HG02884 (cell line): ENCODE results near the gene CYFIP1.

Experiments used
- ATAC-seq: cut with Tn5 transposase; IDR thresholded peaks from one replicate; pipeline ENCODE4 v1.9.1; 2021; ENCODE audit warnings: mild to moderate bottlenecking, moderate library complexity; ENCODE audit not compliant: unreplicated experiment

The CYFIP1 gene

DNA sequence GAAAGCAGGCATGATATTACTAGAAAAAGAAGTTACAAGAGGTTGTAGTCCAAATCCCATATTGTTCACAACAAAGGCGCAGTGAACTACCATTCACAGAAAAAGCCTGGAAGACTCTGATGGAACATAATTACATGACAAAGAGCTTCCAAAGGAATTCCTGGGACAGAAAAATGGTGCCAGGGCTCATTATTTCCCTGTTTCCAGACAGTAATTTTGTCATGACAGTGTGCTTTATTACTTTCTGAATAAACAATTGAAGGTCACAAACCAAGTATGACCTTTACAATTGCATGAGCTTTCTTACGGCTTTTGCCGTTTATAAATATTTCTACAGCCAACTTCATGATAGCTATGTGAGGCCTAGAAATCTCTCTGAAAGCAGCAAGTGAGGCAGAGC lies 61.0 kb downstream of the CYFIP1 start:
- no peak for ATAC-seq

DNA sequence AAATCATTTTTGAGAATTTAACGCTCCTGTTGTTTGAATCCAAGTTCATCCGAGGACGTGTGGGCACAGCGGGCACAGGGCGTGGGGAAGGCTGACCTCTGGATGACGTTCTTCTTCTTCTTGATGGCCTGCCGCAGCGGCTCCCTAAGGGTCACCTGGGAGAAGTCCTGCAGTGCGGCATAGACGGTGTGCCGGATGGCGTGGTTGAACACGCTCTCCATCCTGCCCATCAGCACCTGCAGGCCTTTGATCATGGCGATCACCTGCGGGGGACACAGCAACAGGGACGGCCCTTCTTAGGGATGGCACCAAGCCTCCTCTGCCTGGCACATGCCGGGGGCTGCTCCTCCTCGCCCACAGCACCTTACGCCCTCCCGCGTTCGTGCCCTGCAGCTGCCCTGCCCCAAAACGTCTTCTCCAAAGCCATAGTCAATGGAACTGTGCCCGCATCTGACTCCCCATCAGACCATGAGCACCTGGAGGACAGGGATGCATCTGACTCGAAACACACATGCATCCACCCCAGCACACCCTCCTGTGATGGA lies 61.5 kb downstream of the CYFIP1 start:
- no peak for ATAC-seq

DNA sequence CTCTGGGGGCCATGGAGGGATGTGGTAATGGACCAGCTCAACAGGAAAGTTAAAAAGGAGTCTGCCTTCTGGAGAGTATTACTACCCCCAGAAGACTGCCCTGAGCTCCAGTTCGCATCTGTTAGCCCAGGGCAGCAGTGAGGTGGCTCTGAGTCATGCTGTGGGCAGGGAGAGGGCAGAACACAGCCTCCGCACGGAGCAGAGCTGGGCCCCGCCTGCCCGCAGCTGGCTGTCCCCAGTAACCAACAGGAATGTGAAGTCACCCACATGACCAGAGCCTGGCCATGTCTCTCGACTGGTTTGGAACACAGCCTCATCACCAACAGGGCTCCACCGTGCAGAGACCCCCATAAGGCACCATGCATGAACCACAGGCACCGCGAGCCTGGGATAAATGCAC lies 62.1 kb downstream of the CYFIP1 start:
- ATAC-seq: no peak

DNA sequence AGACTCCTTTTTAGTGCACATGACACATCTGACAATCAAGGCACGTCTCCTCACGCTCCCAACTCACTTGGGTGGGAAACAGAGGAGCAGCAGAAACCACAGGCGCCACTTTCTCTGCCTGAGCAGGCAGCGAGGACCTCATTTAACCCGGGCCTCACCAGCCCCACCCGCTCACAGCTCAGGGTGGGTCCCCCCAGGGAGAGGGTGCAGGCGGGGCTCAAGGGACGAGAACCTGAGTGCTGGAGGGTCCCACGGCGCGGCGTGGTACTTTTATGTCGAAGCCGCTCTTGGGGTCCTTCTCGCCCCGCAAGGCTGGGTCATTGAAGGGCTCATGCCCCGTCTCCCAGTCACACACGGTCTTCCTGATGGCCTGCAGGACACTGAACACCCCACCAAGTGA lies 62.6 kb downstream of the CYFIP1 start:
- ATAC-seq: no peak

DNA sequence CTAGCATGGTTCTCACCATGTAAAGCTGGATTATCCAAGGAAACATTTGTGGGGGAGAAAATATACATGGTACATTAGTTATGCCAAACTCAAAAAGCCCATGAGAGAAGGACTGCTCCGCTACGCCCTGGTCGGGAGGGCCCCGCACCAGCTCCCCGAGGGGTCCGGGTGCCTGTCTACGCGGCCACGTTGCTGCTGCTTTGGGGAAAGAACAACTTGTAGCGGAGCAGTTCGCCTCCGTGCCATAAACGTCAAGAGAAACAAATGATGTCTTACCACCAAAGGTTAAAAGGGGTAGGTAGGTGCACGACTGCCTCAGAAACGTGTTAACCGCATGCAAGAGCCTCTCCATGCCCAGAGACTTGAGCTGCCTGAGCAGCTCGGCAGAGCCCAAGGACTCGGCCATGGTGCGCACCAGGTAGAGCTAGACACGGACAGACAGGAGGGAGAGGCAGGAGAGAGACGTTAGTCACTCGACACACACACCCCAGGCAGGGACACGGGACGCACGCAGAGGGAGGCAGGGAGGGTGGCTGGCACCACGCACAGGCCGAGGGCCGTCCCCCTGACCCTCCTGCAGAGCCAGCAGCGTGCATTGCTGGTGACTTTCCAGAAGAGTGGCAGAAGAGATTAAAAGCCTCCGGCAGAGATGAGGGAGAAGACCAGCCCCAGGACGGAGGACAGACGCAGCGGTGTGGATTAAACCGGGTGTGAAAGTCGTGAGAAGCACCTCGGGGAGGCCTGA lies 63.4 kb downstream of the CYFIP1 start:
- ATAC-seq: no peak

DNA sequence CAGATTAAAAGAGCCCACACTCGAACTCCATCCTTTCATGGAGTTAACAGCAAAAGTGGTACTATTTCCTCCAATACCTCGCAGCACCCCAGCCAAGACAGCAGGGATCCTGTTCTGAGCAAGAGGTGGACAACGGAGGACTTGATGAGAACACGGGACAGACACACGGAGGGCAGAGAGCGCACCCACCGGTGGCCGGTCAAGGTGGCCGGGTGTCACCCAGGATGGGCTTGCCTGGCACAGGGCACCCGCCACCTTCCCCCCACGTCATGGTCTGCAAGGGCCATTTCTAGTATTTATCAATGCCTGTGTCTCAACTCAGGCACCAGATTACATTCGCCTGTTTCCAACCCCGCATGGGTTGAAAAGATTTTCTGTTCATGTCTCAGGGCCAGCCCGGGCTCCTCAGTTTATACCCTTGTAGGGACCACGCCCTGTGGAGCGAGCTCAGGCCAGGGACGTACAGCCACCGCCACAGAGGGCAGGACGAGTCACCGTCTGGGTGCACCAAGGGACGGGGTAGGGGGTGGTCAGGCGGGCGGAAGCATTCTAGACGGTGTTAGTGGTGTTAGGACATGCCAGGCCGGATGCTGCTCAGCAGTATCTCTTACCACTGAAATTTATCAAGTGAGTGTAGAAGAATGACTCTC lies 64.2 kb downstream of the CYFIP1 start:
- ATAC-seq: no peak

DNA sequence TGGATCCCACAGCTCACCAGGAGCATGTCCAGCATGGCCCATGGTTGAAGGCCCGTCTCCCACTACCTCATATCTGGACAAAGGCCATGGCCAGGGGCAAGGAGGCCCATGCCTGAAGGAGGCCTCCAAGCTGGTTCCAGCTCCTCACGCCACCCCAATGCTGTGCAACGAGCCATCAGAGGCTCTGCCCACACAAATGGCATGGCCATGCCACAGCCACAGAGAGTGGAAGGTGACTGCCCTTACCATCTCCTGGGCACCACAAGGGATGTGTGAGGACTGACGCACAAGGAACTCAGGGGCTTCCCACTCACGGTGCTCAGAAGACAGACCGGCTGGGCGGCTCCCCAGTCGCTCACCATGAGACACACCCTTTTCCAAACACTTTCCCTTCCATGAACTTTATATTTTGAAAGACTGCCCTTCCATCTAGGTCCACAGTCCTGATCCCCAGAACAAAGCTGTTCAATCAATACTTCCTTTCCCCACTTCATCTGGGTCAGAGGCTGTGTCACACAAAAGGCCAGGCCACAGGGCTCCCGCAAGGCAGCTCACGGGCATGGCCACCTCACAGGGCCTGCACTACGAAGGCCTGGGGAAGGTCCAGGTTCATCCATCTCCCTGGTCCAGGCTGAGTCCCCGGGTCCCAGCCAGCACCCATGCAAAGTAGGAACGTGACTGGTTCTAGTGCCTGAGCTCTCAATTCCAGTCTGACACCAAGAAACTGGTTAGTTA lies 66.4 kb downstream of the CYFIP1 start:
- no peak for ATAC-seq

DNA sequence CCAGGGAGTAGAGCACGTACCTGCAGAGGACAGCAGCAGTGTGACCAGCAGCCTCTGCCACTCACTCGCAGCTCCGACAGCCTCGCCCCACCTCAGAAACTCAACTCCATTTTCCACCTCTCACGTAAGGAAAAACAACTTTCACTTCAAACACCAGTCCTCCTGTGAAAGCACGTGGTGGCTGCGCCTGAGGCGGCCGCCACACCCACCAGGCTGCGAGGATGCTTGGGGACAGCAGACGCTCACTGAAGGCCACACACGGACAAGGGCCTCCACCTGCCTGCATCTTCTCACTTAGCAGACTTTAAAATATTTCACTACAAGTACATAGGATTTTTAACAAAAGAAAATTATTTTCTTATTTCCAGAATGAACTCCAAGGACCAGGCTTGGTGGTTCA lies 67.9 kb downstream of the CYFIP1 start:
- ATAC-seq: no peak

DNA sequence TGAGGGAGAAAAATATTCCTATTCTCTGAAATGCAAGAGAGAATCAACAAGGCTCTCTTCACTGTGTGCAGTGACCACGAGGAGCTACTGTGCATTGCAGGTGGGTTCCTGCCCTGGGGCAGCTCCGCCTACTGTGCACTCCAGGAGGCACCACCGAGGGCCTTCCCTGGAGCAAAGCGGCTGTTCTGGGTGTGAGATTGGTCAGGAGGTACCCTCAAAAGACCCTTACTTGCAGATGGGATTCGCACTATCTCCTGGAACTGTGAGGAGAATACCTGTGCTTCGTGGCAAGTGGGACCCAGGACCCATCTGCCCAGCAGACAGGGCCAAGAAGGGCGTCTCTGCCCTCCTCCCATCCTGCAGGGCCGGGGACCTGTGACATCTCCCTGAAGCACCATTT lies 68.9 kb downstream of the CYFIP1 start:
- ATAC-seq: no peak

DNA sequence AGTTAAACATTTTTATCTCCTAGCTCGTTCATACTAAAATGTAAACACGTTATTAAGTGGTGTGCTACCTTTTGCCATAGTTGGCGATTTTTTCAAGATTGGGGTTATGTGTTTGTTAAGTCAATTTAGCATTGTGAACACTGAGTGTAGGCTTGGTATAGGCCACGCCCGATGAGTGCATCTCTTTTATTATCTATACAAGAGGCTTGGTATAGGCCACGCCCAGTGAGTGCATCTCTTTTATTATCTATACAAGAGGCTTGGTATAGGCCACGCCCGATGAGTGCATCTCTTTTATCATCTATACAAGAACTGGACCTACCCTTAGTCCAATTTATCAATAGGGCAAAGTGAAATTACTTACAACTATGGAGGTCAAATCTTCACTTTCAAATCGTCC lies 71.3 kb downstream of the CYFIP1 start:
- ATAC-seq: no peak

DNA sequence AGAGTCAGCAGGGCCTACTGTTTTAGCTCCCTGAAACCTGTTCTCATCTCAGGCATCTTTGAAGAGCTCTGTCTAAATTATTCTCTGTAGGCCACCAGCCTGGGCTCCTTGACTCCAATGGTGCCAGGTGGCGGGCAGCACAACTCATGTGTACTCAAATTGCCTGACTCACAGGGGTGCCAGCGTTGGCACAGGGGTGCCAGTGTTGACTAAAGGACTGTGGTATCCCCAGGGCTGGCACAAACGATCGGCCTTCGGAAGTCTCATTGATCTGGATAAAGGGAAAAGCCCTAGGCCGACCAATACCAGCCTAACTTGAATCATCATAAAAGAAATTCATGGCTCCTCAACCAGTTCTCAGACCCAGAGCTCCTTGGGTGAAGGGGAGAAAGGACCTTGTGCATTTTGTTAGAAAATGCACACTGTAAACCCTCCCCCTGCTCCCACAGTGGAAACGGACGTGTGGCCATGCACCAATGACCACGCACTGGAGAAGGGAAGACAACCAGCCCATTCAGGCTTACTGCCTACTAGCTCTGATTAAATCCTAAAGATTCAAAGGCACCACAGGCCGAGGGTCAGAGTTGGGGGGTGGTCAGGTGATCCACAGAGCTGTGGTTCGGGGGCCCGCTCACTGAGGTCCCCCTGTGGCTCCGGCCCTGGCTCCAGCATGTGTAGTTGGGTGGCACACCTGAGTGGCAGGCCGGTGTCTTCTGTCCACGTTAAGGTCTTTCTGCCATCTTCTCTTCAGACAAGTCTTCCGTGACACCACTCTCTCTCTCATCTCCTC lies 72.8 kb downstream of the CYFIP1 start:
- ATAC-seq: no peak

DNA sequence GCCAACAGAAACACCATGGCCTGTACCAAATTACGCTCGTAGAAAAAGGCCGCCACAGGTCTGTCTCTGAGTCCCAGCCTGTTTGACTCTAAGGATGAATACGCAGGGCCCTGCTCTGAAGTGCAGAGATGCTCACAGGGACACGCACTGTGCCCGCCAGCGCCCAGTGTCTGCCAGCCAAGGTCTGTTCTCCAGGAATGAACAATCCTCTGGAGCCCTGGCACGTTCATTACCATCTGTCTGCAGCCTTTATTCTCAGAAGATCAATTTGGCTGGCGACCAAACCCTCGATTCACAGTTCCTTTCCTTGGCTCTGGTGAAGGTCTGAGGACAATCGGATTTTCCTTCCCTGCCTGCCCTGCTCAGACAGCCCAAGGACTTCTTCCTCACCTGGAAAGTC lies 75.4 kb downstream of the CYFIP1 start:
- ATAC-seq: no peak

DNA sequence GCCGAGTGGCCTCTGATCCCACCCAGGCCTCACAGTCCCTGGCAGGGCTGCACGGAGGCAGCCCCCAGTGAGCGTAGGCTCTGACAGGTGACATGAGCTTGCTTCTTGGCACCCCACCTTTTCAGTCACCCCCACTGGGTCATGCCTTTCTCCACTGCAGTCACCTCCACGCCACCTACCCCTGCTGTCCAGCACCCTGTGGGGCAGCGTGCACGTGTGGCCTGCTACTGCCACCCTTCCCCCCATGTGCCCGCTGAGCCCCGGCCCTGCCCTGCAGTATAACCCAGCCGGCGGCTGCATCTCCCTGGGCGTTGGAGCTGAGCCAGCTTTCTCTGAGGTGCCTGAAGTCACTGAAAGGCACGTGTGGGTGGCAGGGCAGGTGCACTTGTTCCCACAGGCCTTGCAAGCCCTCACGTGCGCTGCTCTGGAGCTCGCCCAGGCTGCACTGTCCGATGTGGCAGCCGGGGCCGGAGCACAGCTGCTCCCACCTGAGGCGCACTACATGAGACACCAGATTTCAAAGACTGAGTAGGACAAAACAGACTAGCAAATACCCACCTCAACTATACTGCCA lies 76.1 kb downstream of the CYFIP1 start:
- no peak for ATAC-seq

DNA sequence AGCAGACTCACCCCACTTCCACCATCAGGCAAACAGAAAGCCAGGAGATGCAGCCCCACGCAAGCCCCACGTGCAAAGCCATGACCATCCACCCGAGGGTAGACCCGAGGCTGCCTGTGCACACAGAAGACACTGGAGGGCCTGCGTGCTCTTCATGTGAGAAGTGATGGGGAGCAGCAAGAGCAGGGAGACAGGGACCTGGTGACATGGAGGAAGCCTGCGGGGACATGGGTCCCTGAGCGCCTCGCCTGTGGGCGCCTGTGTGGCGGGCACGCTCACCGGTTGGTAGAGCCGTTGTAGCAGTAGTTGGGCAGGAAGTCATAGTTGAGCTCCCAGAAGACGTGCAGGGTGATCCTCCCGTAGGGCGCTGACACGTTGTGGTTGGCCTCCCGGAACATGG lies 76.7 kb downstream of the CYFIP1 start:
- no peak for ATAC-seq

DNA sequence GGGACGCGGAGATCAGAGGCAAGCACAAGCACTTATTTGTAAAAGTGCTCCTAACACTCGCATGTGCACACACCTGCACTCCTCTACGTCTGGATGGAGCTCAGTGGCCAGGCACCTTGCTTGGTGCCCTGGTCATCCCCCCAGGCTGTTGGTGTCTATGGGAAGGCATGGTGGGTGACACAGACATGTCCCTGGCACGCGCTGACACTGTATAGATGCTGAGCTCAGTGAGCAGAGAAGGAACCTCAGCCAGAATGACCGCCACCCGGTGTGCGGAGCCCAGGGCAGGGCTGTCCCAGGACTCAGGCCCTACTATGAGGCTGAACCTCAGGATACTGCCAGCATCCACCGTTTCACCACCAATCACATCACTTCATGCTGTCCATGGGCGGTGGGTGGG lies 77.2 kb downstream of the CYFIP1 start:
- ATAC-seq: no peak

DNA sequence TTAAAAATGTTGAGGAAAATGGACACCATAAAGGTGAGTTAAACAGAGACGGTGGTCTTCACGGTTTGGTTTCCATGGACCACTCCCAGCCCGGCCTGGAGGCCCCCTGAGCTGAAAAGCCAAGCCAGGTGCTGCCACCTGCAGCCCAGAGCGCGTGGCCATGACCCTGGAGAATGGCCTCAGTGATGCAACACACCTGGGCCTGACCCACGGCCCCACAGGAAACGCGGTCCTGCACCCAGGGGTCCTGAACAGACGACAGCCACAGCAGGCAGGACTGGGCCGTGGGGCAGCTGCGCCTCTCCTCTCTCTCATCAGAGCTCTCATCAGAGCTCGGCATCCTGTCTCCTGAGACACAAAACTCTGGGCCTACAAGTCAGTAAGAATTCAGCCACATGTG lies 77.6 kb downstream of the CYFIP1 start:
- ATAC-seq: no peak

DNA sequence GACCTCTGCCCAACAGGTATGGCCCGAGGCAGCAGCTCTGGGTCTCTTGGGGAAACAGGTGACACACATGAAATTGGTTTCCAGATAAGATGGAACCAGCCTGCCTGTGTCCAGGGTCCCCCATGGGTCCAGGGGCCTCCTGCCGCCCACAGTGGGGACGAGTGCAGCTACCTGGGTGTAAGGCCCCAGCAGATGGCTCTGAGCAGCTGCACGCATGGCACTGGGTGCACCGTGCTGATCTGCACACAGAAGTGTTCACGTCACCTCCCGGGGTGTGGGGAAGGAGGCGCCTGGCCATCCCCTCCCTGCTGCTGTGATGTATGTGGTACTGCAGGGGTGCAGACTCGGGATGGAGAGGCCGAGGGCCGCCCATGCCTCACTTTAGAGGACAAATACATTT lies 78.1 kb downstream of the CYFIP1 start:
- no peak for ATAC-seq

DNA sequence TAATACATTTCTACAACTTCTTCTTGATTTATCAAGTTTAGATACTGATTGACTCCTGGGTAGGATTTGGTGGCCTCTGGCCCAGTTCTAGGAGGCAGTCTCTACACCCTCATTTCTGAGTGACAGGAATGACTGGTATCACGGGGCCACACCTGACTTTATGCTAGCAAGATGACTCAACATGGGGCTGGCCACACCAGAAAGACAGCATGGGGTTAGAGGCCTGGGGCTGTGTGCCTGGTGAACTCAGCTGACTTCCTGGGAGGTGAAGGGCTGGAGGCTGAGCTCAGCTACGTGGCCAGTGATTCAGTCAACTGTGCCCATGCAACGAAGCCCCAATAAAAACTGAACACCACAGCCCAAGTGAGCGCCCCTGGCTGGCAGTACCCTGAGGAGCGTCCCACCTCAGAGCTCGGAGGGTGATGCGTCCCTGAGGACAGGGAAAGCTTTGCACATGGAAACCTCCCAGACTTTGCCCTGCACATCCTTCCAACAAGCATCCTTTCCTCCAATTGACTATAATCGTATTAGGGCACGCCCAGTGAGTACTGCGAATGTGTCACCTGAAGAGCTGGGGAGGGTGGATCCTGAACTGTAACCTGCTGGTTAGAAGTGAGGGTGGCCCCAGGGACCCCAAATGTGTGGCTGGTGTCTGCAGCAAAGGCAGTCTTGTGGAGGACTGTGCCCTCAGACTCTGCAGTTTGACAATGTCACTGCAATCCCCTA lies 84.5 kb downstream of the CYFIP1 start:
- peak; percentile 96 for ATAC-seq

DNA sequence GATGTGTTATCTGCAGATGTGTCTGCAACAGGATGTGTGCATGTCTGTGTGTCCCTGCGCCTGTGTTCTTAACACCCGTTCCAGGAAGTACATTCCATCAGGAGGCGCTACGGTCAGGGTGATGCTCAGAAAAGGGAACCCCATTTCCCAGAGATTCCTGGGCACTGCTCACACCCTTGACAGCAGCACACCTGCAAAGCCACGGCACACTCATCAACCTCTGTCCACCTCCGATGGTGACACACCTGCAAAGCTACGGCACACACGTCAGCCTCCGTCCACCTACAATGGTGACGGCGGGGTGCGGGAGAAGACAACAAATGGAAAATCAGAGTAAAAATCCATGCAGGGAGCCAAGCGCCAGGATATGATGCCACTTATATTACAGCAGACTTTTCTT lies 86.3 kb downstream of the CYFIP1 start:
- ATAC-seq: no peak

DNA sequence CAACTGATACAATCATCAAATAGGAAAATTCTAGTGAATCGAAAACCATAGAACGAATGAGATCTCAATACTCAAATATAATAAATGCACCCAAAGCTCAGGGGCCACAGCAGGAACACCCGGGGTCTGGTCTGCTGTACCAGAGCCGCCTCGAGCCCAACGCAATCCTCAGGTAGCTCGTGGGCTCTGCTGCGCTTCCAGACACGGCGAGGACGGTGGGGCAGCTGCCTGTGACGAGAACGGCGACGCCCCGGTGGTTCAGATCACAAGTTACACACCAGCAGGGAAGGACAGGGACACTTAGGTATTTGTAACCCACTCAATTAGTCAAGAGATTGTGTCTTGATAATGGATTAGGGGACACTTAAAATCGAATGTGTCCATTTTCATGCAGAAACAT lies 87.1 kb downstream of the CYFIP1 start:
- no peak for ATAC-seq
